Panc1 (cell line): ENCODE results near the gene CNOT6L. TPM values are rescaled to one million over a fixed set of nuclear protein-coding genes. Genes with fewer than 3 reads are reported as not detected.

Experiments
- ATAC-seq: fragments of 200-7000 bp; cut with Tn5 transposase; 2 replicates; pipeline ENCODE4 v1.9.1; 2020; ENCODE audit warnings: mild to moderate bottlenecking, moderate library complexity
- BruUV-seq: library from RNA; stranded (reverse); fragments of 400-500 nt; replicated peaks from 2 replicates; lab custom pipeline; 2021; lab: Mats Ljungman, UMichigan
- CTCF ChIA-PET: fragments of 300-600 bp; sonication (Branson Sonifier 250); formaldehyde crosslinking; loops from one replicate; lab custom pipeline; 2022; ENCODE audit warnings: antibody characterized with exemption; lab: Charles Lee
- POLR2A ChIA-PET: fragments of 300-600 bp; sonication (Branson Sonifier 250); formaldehyde crosslinking; loops from one replicate; lab custom pipeline; 2022; ENCODE audit warnings: antibody characterized with exemption; lab: Charles Lee
- DNase-seq: peaks from one replicate; pipeline ENCODE4 v3.0.0-alpha.2; 2010; ENCODE audit warnings: low read depth, low spot score
- H3K27ac ChIP-seq: 2 replicates; pipeline ENCODE4 v1.5.1; 2011; ENCODE audit warnings: mild to moderate bottlenecking, low read length, inconsistent platforms
- H3K27me3 ChIP-seq: fragments of 200-500 bp; sonication (Bioruptor generic); 2 replicates; pipeline ENCODE4 v1.6.0; 2014; ENCODE audit warnings: low read length, inconsistent platforms; ENCODE audit not compliant: control insufficient read depth, insufficient read depth
- H3K36me3 ChIP-seq: fragments of 200-500 bp; sonication (Bioruptor generic); 2 replicates; pipeline ENCODE4 v1.5.1; 2014; ENCODE audit warnings: inconsistent platforms, mild to moderate bottlenecking, low read length, moderate library complexity; ENCODE audit not compliant: control insufficient read depth, insufficient read depth
- H3K4me1 ChIP-seq: 2 replicates; pipeline ENCODE4 v1.5.1; 2011; ENCODE audit warnings: inconsistent platforms, mild to moderate bottlenecking, low read length, moderate library complexity; ENCODE audit not compliant: control insufficient read depth, insufficient read depth
- H3K4me3 ChIP-seq, 2 experiments: 2 replicates each; pipeline ENCODE4 v1.5.1; 2011 to 2012; ENCODE audit warnings: low read depth in 2 of 2, low read length in 2 of 2, mild to moderate bottlenecking in 2 of 2, inconsistent platforms in 1 of 2, moderate library complexity in 1 of 2
- H3K9me3 ChIP-seq: fragments of 200-500 bp; sonication (Bioruptor generic); 2 replicates; pipeline ENCODE4 v1.5.1; 2014; ENCODE audit warnings: low read depth, mild to moderate bottlenecking, inconsistent platforms, low read length, moderate library complexity; ENCODE audit not compliant: control insufficient read depth, insufficient read depth
- CTCF ChIP-seq: fragments of 450-650 bp; IDR thresholded peaks from 2 replicates; pipeline ENCODE4 v1.5.1; 2017; ENCODE audit warnings: mild to moderate bottlenecking
- POLR2AphosphoS5 ChIP-seq: IDR thresholded peaks from 2 replicates; pipeline ENCODE4 v1.6.1; 2012; ENCODE audit warnings: mild to moderate bottlenecking, low read depth, low read length, moderate library complexity
- REST ChIP-seq, 2 experiments: IDR thresholded peaks; 2 replicates each; pipeline ENCODE4 v1.6.1; 2011 to 2012; ENCODE audit warnings: low read depth in 2 of 2, control low read depth in 1 of 2, low read length in 1 of 2, mild to moderate bottlenecking in 1 of 2, moderate library complexity in 1 of 2; ENCODE audit not compliant: insufficient read depth in 1 of 2
- SIN3A ChIP-seq: IDR thresholded peaks from 2 replicates; pipeline ENCODE4 v1.6.1; 2012; ENCODE audit warnings: low read depth, mild to moderate bottlenecking, low read length, moderate library complexity, borderline replicate concordance; ENCODE audit not compliant: insufficient read depth
- TCF7L2 ChIP-seq: IDR thresholded peaks from 2 replicates; pipeline ENCODE4 v1.6.1; 2011; ENCODE audit warnings: mild to moderate bottlenecking, low read depth, low read length, inconsistent platforms
- in situ Hi-C: cut with HindIII; loops from 2 replicates; pipeline ENCODE4 v1.10.0; 2016; ENCODE audit warnings: low sequenced_read_pairs, low pct_unique_long_range_greater_than_20kb
- intact Hi-C: fragments of 100-400 bp; cut with micrococcal nuclease; formaldehyde crosslinking; loops from one replicate; pipeline ENCODE4 v1.10.0; 2022; ENCODE audit not compliant: unreplicated experiment
- total RNA-seq: library from RNA; stranded (reverse); gene quantifications from one replicate; pipeline ENCODE4 v1.2.1, GENCODE V29; 2021; ENCODE audit not compliant: unreplicated experiment

CNOT6L gene
- total RNA-seq, 1 experiment from 2014 or later, result 18.3 TPM

GRCh38 chr4:77706717-77707116 is 112.5 kb downstream of the CNOT6L start:
- H3K36me3 ChIP-seq, result no peaks in the 10 kb centered on the region
- no TSS peak for BruUV-seq
- no peak overlapping the region for H3K4me3 ChIP-seq
- H3K9me3 ChIP-seq, result no peaks in the 10 kb centered on the region
- H3K27me3 ChIP-seq, result no peaks in the 10 kb centered on the region
- TF ChIP-seq REST (IDR thresholded peaks at IDR 0.05; ENCODE audit: insufficient read depth in 1 of 2, low read depth in 2 of 2, low read length in 1 of 2) (no peak), CTCF (no peak), SIN3A (no peak), TCF7L2 (no peak), POLR2AphosphoS5 (no peak)
- no peaks in the 10 kb centered on the region for H3K4me1 ChIP-seq
- ChIA-PET CTCF (no interaction called here), POLR2A (no interaction called here)
- H3K27ac ChIP-seq, result no peak overlapping the region
- in situ Hi-C loops, result no loop called here
- ATAC-seq (no peak), DNase-seq (no peak)
- intact Hi-C loops, result no loop called here

GRCh38 chr4:77703666-77704065 is 115.5 kb downstream of the CNOT6L start:
- ATAC-seq (no peak), DNase-seq (no peak)
- Histone ChIP-seq H3K27ac (no peak overlapping the region), H3K4me3 (no peak overlapping the region), H3K27me3 (no peaks in the 10 kb centered on the region), H3K4me1 (no peaks in the 10 kb centered on the region), H3K36me3 (no peaks in the 10 kb centered on the region), H3K9me3 (no peaks in the 10 kb centered on the region)
- CTCF ChIA-PET, result no interaction called here
- BruUV-seq, result no TSS peak
- in situ Hi-C loops, result no loop called here
- POLR2A ChIA-PET, result no interaction called here
- TF ChIP-seq CTCF, result no peak
- TF ChIP-seq REST (IDR thresholded peaks at IDR 0.05; ENCODE audit: insufficient read depth in 1 of 2, low read depth in 2 of 2, low read length in 1 of 2), result no peak
- TF ChIP-seq TCF7L2, result no peak
- TF ChIP-seq POLR2AphosphoS5, result no peak
- no peak for TF ChIP-seq SIN3A
- intact Hi-C loops, result no loop called here
